ENCODE results near the gene TFDP2.
"Not testable (repeated sequence)": the region's sequence is repeated elsewhere in the genome, so short reads cannot be mapped to it uniquely, and the experiment has no call there.

TFDP2 gene

GRCh38 chr3:142075656-142076055 is 73.7 kb downstream of the TFDP2 start:
- DNase-seq (ENCODE audit: low read depth in 3 of 3, low spot score in 1 of 3): not testable (repeated sequence)

GRCh38 chr3:142072816-142073215 is 76.5 kb downstream of the TFDP2 start:
- DNase-seq (ENCODE audit: low read depth in 3 of 3, low spot score in 1 of 3): no peak

- no peak for DNase-seq (ENCODE audit: low read depth in 3 of 3, low spot score in 1 of 3)
Measured at GRCh38 chr3:142065932-142066331, 83.4 kb downstream of the TFDP2 start.

GRCh38 chr3:142065344-142065743 is 84.0 kb downstream of the TFDP2 start:
- DNase-seq (ENCODE audit: low read depth in 3 of 3, low spot score in 1 of 3): no peak

- DNase-seq (ENCODE audit: low read depth in 3 of 3, low spot score in 1 of 3): no peak
Measured at GRCh38 chr3:142064454-142064853, 84.9 kb downstream of the TFDP2 start.

- no peak for DNase-seq (ENCODE audit: low read depth in 3 of 3, low spot score in 1 of 3)
Measured at GRCh38 chr3:142057331-142057725, 92.0 kb downstream of the TFDP2 start.

GRCh38 chr3:142056656-142057330 is 92.6 kb downstream of the TFDP2 start:
- DNase-seq (ENCODE audit: low read depth in 3 of 3, low spot score in 1 of 3): no peak

- DNase-seq (ENCODE audit: low read depth in 3 of 3, low spot score in 1 of 3): no peak
Measured at GRCh38 chr3:142053835-142054234, 95.5 kb downstream of the TFDP2 start.

- no peak for DNase-seq (ENCODE audit: low read depth in 3 of 3, low spot score in 1 of 3)
Measured at GRCh38 chr3:142053244-142053643, 96.1 kb downstream of the TFDP2 start.

- no peak for DNase-seq (ENCODE audit: low read depth in 3 of 3, low spot score in 1 of 3)
Measured at GRCh38 chr3:142051351-142051750, 98.0 kb downstream of the TFDP2 start.

GRCh38 chr3:142047021-142047369 is 102.3 kb downstream of the TFDP2 start:
- no peak for DNase-seq (ENCODE audit: low read depth in 3 of 3, low spot score in 1 of 3)

- DNase-seq (ENCODE audit: low read depth in 3 of 3, low spot score in 1 of 3): no peak
Measured at GRCh38 chr3:142046320-142047020, 102.9 kb downstream of the TFDP2 start.

- no peak for DNase-seq (ENCODE audit: low read depth in 3 of 3, low spot score in 1 of 3)
Measured at GRCh38 chr3:142040941-142041491, 108.3 kb downstream of the TFDP2 start.

GRCh38 chr3:142035308-142035922 is 113.9 kb downstream of the TFDP2 start:
- DNase-seq (ENCODE audit: low read depth in 3 of 3, low spot score in 1 of 3): no peak

GRCh38 chr3:142033292-142033691 is 116.1 kb downstream of the TFDP2 start:
- no peak for DNase-seq (ENCODE audit: low read depth in 3 of 3, low spot score in 1 of 3)

GRCh38 chr3:142031575-142031974 is 117.8 kb downstream of the TFDP2 start:
- no peak for DNase-seq (ENCODE audit: low read depth in 3 of 3, low spot score in 1 of 3)

- DNase-seq (ENCODE audit: low read depth in 3 of 3, low spot score in 1 of 3): no peak
Measured at GRCh38 chr3:142029791-142030190, 119.6 kb downstream of the TFDP2 start.

GRCh38 chr3:142029052-142029642 is 120.2 kb downstream of the TFDP2 start:
- no peak for DNase-seq (ENCODE audit: low read depth in 3 of 3, low spot score in 1 of 3)

GRCh38 chr3:142028243-142028777 is 121.0 kb downstream of the TFDP2 start:
- no peak for DNase-seq (ENCODE audit: low read depth in 3 of 3, low spot score in 1 of 3)

- DNase-seq (ENCODE audit: low read depth in 3 of 3, low spot score in 1 of 3): peak in 1 of 3 donors; percentile 2
Measured at GRCh38 chr3:142027735-142028134, 121.6 kb downstream of the TFDP2 start.

- no peak for DNase-seq (ENCODE audit: low read depth in 3 of 3, low spot score in 1 of 3)
Measured at GRCh38 chr3:142027300-142027699, 122.0 kb downstream of the TFDP2 start.

All from stimulated activated CD4-positive, alpha-beta T cell treated with anti-CD3 and anti-CD28 coated beads, TNF-alpha, amount 100 ng/mL, for 1 hour (primary cell).